Ovary (tissue), 3 donors: ENCODE measurements around the gene CHRND.

Experiments
- EP300 ChIP-seq: sonication (generic); formaldehyde crosslinking; IDR thresholded peaks from one replicate; pipeline ENCODE4 v1.6.1; 2017; ENCODE audit warnings: antibody characterized with exemption
- POLR2A ChIP-seq: fragments of 450-650 bp; IDR thresholded peaks from one replicate; pipeline ENCODE4 v1.6.1; 2017; ENCODE audit warnings: antibody characterized with exemption, mild to moderate bottlenecking, moderate library complexity
- TF ChIP-seq, protein P1 (sequence below), 3 donors: fragments of 450-650 bp in 2 of 3; fragments of 200-600 bp in 1 of 3; IDR thresholded peaks; one replicate each; pipeline versions ENCODE4 v1.5.1 to v1.8.0; 2016 to 2022; ENCODE audit warnings: antibody characterized with exemption in 3 of 3, mild to moderate bottlenecking in 1 of 3
- donor health status: DM: no; HTN: no; CAD: no.

DNA sequence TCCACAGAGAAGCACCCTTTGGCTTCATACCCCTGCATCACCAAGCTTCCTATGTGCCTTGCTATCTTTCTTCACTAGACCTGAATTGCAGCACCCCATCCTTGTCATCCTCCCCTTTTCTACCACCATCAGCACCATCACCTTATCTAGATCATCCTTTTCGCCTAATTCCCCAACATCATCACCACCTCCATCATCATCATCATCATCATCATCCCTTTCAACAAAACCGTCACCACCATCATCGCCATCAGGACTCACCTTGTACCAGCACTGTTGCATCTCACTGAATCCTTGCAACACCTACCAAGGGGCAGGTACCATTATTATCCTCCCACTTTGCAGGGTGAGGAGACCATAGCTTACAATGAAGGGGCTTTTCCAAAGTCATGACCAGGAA, 27.5 kb upstream of the CHRND start:
- TF ChIP-seq POLR2A (no peak), EP300 (no peak)
- TF ChIP-seq, protein P1, sequence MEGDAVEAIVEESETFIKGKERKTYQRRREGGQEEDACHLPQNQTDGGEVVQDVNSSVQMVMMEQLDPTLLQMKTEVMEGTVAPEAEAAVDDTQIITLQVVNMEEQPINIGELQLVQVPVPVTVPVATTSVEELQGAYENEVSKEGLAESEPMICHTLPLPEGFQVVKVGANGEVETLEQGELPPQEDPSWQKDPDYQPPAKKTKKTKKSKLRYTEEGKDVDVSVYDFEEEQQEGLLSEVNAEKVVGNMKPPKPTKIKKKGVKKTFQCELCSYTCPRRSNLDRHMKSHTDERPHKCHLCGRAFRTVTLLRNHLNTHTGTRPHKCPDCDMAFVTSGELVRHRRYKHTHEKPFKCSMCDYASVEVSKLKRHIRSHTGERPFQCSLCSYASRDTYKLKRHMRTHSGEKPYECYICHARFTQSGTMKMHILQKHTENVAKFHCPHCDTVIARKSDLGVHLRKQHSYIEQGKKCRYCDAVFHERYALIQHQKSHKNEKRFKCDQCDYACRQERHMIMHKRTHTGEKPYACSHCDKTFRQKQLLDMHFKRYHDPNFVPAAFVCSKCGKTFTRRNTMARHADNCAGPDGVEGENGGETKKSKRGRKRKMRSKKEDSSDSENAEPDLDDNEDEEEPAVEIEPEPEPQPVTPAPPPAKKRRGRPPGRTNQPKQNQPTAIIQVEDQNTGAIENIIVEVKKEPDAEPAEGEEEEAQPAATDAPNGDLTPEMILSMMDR (IDR thresholded peaks at IDR 0.05), result no peak
